Measurements from ENCODE around the gene TMEM54.
A peak's percentile ranks its signal among the peaks of the same experiment; 100 is the strongest.

Gene TMEM54

GRCh38 chr1:32895325-32896215 lies 5.6 kb downstream of the TMEM54 start:
- no peak for DNase-seq (ENCODE audit: low spot score)

GRCh38 chr1:32894681-32895080 lies 6.5 kb downstream of the TMEM54 start:
- DNase-seq (ENCODE audit: low spot score): no peak

- DNase-seq (ENCODE audit: low spot score): no peak
Observed at GRCh38 chr1:32894019-32894600, 7.1 kb downstream of the TMEM54 start.

GRCh38 chr1:32893198-32894018 lies 7.8 kb downstream of the TMEM54 start:
- peak; percentile 37 for DNase-seq (ENCODE audit: low spot score)

- DNase-seq (ENCODE audit: low spot score): peak; percentile 66
Observed at GRCh38 chr1:32892368-32893197, 8.6 kb downstream of the TMEM54 start.

- no peak for DNase-seq (ENCODE audit: low spot score)
Observed at GRCh38 chr1:32891630-32892029, 9.6 kb downstream of the TMEM54 start.

DNA sequence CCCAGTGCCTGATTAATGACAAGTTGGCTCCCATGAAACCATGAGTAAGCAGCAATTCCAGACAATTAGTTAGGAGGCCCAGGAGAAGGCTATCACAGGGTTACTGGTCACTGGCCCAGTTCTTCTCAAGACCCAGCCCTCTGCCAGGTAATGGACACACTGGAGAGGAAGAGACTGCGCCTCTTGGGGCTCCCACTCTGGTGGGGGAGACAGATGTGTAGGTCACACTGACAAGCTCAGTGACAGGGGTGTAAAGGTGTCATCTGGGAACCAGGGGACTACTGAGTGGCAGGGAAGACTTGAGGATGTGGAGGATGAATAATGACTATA lies 10.0 kb downstream of the TMEM54 start:
- DNase-seq (ENCODE audit: low spot score): no peak

GRCh38 chr1:32890516-32891240 lies 10.5 kb downstream of the TMEM54 start:
- no peak for DNase-seq (ENCODE audit: low spot score)

GRCh38 chr1:32889731-32890278 lies 11.4 kb downstream of the TMEM54 start:
- DNase-seq (ENCODE audit: low spot score): no peak

DNA sequence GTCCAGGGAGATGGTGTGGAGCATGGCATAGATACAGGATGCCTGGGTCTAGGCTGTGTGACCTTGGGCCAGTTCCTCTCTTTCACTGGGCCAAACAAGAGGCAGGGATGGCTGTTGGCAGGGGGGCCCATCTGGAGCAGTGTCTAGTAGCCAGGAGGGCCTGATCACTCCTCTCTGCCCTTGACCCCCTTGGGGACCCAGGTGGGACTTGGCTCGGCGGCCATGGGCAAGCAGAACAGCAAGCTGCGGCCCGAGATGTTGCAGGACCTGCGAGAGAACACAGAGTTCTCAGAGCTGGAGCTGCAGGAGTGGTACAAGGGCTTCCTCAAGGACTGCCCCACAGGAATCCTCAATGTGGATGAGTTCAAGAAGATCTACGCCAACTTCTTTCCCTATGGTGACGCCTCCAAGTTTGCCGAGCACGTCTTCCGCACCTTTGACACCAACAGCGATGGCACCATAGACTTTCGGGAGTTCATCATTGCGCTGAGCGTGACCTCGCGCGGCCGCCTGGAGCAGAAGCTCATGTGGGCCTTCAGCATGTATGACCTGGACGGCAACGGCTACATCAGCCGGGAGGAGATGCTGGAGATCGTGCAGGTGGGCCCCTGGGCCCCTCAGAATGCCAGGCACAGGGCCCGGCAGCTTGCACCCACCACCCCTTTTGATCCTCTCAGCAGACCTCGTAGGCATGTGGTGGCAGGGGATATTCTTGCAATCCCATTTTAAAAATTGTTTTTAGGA lies 12.3 kb downstream of the TMEM54 start:
- DNase-seq (ENCODE audit: low spot score): no peak

GRCh38 chr1:32888134-32888533 lies 13.1 kb downstream of the TMEM54 start:
- no peak for DNase-seq (ENCODE audit: low spot score)

DNA sequence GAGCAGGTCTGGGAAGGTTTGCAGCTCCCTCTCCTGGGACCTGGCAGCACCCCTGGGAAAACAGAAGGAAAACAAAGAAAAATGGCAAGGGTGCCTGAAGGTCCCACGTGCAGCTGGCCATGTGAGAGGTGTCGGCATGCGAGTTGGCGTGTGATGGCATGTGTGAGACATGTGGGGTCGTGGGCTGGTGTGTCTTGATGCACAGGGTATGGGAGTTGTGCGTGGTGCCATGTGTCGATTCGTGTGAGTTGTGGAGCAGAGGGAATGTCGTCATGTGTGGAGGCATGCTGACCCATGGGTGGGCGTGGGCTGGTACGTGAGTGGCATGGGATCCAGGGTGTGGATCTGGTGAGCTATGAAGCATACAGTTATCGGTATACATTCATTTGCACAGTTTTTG lies 13.6 kb downstream of the TMEM54 start:
- no peak for DNase-seq (ENCODE audit: low spot score)

GRCh38 chr1:32886828-32887414 lies 14.3 kb downstream of the TMEM54 start:
- no peak for DNase-seq (ENCODE audit: low spot score)

- no peak for DNase-seq (ENCODE audit: low spot score)
Observed at GRCh38 chr1:32886004-32886827, 15.0 kb downstream of the TMEM54 start, which contains the start of gene HPCA. Gene HPCA (plus strand): TSS chr1:32886491. CDS start chr1:32888899, 2,408 bp downstream.

DNA sequence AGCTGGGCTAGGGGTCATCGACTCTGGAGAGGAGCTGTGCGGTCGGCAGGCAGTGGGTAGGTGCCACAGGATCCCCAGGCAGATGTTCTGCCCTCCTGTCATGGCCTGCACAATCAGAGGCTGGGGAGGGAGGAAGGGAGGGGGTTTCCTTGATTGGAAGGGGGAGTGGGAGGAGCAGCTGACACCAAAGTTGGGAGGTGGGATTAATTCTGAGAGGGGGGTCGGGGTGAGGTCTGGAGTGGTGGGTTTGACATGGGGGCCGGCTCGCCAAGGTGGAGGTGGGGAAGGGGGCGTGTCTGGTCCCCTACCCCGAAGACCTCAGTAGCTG lies 15.5 kb downstream of the TMEM54 start:
- no peak for DNase-seq (ENCODE audit: low spot score)

DNA sequence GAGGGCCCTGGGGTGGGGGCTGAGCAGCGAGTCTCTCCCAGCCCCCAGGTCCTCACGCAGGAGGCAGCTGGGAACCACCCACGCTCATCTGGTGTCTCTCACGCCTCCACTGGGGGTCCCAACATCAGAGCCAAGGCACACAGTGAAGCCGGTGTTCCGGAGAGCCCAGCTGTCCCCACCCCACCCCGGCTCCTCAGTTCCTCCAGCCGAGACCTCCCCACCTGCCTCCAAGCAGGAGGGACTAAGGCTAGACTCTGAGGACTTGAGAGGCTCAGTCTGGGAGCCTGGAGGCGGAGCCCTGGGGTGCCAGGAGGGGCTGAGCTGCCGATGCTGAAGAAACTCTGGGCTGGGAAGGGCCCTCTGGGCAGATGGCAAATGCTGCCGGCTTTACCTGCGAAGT lies 16.5 kb downstream of the TMEM54 start:
- no peak for DNase-seq (ENCODE audit: low spot score)

DNA sequence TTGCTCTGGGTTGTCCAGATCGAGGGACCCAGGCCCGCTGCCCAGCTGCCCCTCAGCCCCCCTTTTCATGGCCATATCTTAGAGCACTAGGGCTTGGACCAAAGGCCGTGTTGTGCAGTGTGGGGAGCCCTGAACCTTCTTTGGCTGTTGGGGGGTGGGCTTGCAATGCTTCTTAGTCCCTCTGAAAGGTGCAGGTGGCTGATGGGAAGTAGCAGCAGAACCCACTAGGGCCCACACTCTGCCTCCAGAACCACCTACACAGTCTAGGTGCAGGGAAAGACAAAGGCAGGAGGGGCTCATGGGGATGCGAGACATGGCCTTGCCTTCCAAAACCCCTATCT lies 17.2 kb downstream of the TMEM54 start:
- no peak for DNase-seq (ENCODE audit: low spot score)

- DNase-seq (ENCODE audit: low spot score): no peak
Observed at GRCh38 chr1:32883338-32884031, 17.7 kb downstream of the TMEM54 start.
